Fibroblast of upper back skin (primary cell): ENCODE results near the gene SAP30BP.

Experiments used
- DNase-seq: peaks from one replicate; pipeline ENCODE4 v3.0.0-alpha.2; 2013

The SAP30BP gene

GRCh38 chr17:75666959-75667790 is at the start of gene SAP30BP, which contains the start of gene RECQL5:
TSS of gene SAP30BP (plus strand) at chr17:75667338. CDS start at chr17:75667373, 35 bp downstream.
TSS of gene RECQL5 (minus strand) at chr17:75667154. CDS start at chr17:75666557, 597 bp downstream.
- DNase-seq: peak; percentile 98

- no peak for DNase-seq
Observed at GRCh38 chr17:75617675-75618074, 49.5 kb upstream of the SAP30BP start.

- DNase-seq: peak; percentile 30
Observed at GRCh38 chr17:75619506-75620431, 47.4 kb upstream of the SAP30BP start.

GRCh38 chr17:75621489-75621888 is 45.6 kb upstream of the SAP30BP start:
- no peak for DNase-seq

- no peak for DNase-seq
Observed at GRCh38 chr17:75622076-75622475, 45.1 kb upstream of the SAP30BP start.

- no peak for DNase-seq
Observed at GRCh38 chr17:75622771-75623273, 44.3 kb upstream of the SAP30BP start.

GRCh38 chr17:75623386-75623785 is 43.8 kb upstream of the SAP30BP start:
- no peak for DNase-seq

GRCh38 chr17:75624021-75624420 is 43.1 kb upstream of the SAP30BP start:
- no peak for DNase-seq

- DNase-seq: no peak
Observed at GRCh38 chr17:75624714-75625345, 42.3 kb upstream of the SAP30BP start.

GRCh38 chr17:75625813-75626486 is 41.2 kb upstream of the SAP30BP start:
- DNase-seq: peak; percentile 8

GRCh38 chr17:75626496-75627038 is 40.6 kb upstream of the SAP30BP start:
- no peak for DNase-seq

- no peak for DNase-seq
Observed at GRCh38 chr17:75627094-75627493, 40.0 kb upstream of the SAP30BP start.

- no peak for DNase-seq
Observed at GRCh38 chr17:75628425-75628824, 38.7 kb upstream of the SAP30BP start.

GRCh38 chr17:75629157-75629556 is 38.0 kb upstream of the SAP30BP start:
- DNase-seq: no peak

- DNase-seq: no peak
Observed at GRCh38 chr17:75630071-75630917, 36.8 kb upstream of the SAP30BP start.

- DNase-seq: no peak
Observed at GRCh38 chr17:75631353-75631752, 35.8 kb upstream of the SAP30BP start.

- no peak for DNase-seq
Observed at GRCh38 chr17:75632428-75632827, 34.7 kb upstream of the SAP30BP start.

GRCh38 chr17:75632863-75633485 is 34.2 kb upstream of the SAP30BP start, which contains the start of gene SMIM5:
TSS of gene SMIM5 (plus strand) at chr17:75633434. CDS start at chr17:75640202, 6,768 bp downstream.
- DNase-seq: peak; percentile 76

- peak; percentile 85 for DNase-seq
Observed at GRCh38 chr17:75633486-75634375, 33.4 kb upstream of the SAP30BP start.
